GM23338 (cell line): ENCODE data around the gene EHBP1L1. TPM values are rescaled to one million over a fixed set of nuclear protein-coding genes. Genes with fewer than 3 reads are reported as not detected.

Experiments used
- microRNA-seq: library from miRNA; unstranded; fragments of <30 nt; microRNA quantifications from one replicate; pipeline ENCODE4, GENCODE V29; 2017
- polyA plus RNA-seq: library from polyadenylated mRNA; unstranded; fragments of >200 nt; fragmentation: Nextera tagmentation; extraction: Ambion mirVana; gene quantifications from 2 replicates; pipeline ENCODE4 v1.2.1, GENCODE V29; 2016
- small RNA-seq: library from RNA; depleted of rRNA; stranded (forward); fragments of <200 nt; gene quantifications from one replicate; pipeline ENCODE3, GENCODE V24; 2014; ENCODE audit warnings: low replicate concordance
- total RNA-seq: library from RNA; depleted of rRNA; stranded (reverse); fragments of >200 nt; shearing (Covaris generic); gene quantifications from 2 replicates; pipeline ENCODE4 v1.2.3, GENCODE V29; 2014; rRNA removed

Gene EHBP1L1
- total and polyA plus RNA-seq, 2 experiments from 2014 or later, result 2.9 to 10.9 TPM

Small RNA genes lying within 50 kb of the gene (microRNA-seq; reads per million reads assigned to microRNA genes)
- gene MIR4690, result not detected

Small RNA genes lying within 50 kb of the gene (small RNA-seq; reads per million reads assigned to genes)
- not detected for gene AP001362.1
- gene MIR4690, result 0.07 reads per million

Other genes starting within 250 kb of the EHBP1L1 start
- gene DPF2, start 242.2 kb upstream of the EHBP1L1 start, total RNA-seq, result 54.1 and 59.0 TPM in 2 replicates
- gene DPF2, start 242.2 kb upstream of the EHBP1L1 start, polyA plus RNA-seq, result 64.3 and 66.4 TPM in 2 replicates
- 3.0 and 3.5 TPM in 2 replicates for gene TIGD3, start 221.3 kb upstream of the EHBP1L1 start, total RNA-seq
- gene TIGD3, start 221.3 kb upstream of the EHBP1L1 start, polyA plus RNA-seq, result 1.2 and 1.5 TPM in 2 replicates
- gene SLC25A45, start 193.4 kb upstream of the EHBP1L1 start, total RNA-seq, result 0.10 and 0.35 TPM in 2 replicates
- 0.74 and 0.89 TPM in 2 replicates for gene SLC25A45, start 193.4 kb upstream of the EHBP1L1 start, polyA plus RNA-seq
- 35.4 and 41.4 TPM in 2 replicates for gene FRMD8, start 189.4 kb upstream of the EHBP1L1 start, total RNA-seq
- 6.2 and 7.0 TPM in 2 replicates for gene FRMD8, start 189.4 kb upstream of the EHBP1L1 start, polyA plus RNA-seq
- 6.3 and 7.2 TPM in 2 replicates for gene NEAT1, start 153.3 kb upstream of the EHBP1L1 start, total RNA-seq
- gene NEAT1, start 153.3 kb upstream of the EHBP1L1 start, polyA plus RNA-seq, result 3.6 and 5.3 TPM in 2 replicates
- gene MALAT1, start 77.0 kb upstream of the EHBP1L1 start, total RNA-seq, result 1,789 and 2,206 TPM in 2 replicates
- gene MALAT1, start 77.0 kb upstream of the EHBP1L1 start, polyA plus RNA-seq, result 4,618 and 6,020 TPM in 2 replicates
- gene SCYL1, start 51.0 kb upstream of the EHBP1L1 start, total RNA-seq, result 55.1 and 66.1 TPM in 2 replicates
- gene SCYL1, start 51.0 kb upstream of the EHBP1L1 start, polyA plus RNA-seq, result 52.7 and 61.7 TPM in 2 replicates
- 29.2 and 29.8 TPM in 2 replicates for gene LTBP3, start 17.7 kb upstream of the EHBP1L1 start, total RNA-seq
- gene LTBP3, start 17.7 kb upstream of the EHBP1L1 start, polyA plus RNA-seq, result 9.5 and 11.9 TPM in 2 replicates
- 78.1 and 78.6 TPM in 2 replicates for gene ZNRD2, start 5.6 kb upstream of the EHBP1L1 start, total RNA-seq
- 140 and 148 TPM in 2 replicates for gene ZNRD2, start 5.6 kb upstream of the EHBP1L1 start, polyA plus RNA-seq
- gene FAM89B, start 3.5 kb upstream of the EHBP1L1 start, total RNA-seq, result 16.0 and 18.2 TPM in 2 replicates
- 13.0 and 13.9 TPM in 2 replicates for gene FAM89B, start 3.5 kb upstream of the EHBP1L1 start, polyA plus RNA-seq
- gene KCNK7, start 19.7 kb downstream of the EHBP1L1 start, total RNA-seq, result not detected in 2 replicates
- 0.24 and 0.60 TPM in 2 replicates for gene KCNK7, start 19.7 kb downstream of the EHBP1L1 start, polyA plus RNA-seq
- gene MAP3K11, start 38.2 kb downstream of the EHBP1L1 start, total RNA-seq, result 32.8 and 38.6 TPM in 2 replicates
- 19.8 and 20.8 TPM in 2 replicates for gene MAP3K11, start 38.2 kb downstream of the EHBP1L1 start, polyA plus RNA-seq
- gene PCNX3, start 39.7 kb downstream of the EHBP1L1 start, total RNA-seq, result 41.2 and 52.2 TPM in 2 replicates
- 7.3 and 8.7 TPM in 2 replicates for gene PCNX3, start 39.7 kb downstream of the EHBP1L1 start, polyA plus RNA-seq
- gene SIPA1, start 62.0 kb downstream of the EHBP1L1 start, total RNA-seq, result 54.6 and 56.7 TPM in 2 replicates
- 50.1 and 75.5 TPM in 2 replicates for gene SIPA1, start 62.0 kb downstream of the EHBP1L1 start, polyA plus RNA-seq
- gene RELA, start 86.9 kb downstream of the EHBP1L1 start, total RNA-seq, result 17.0 and 22.8 TPM in 2 replicates
- gene RELA, start 86.9 kb downstream of the EHBP1L1 start, polyA plus RNA-seq, result 12.9 and 18.5 TPM in 2 replicates
- gene KAT5, start 136.2 kb downstream of the EHBP1L1 start, total RNA-seq, result 33.3 and 40.4 TPM in 2 replicates
- gene KAT5, start 136.2 kb downstream of the EHBP1L1 start, polyA plus RNA-seq, result 34.6 and 34.8 TPM in 2 replicates
- 37.8 and 70.8 TPM in 2 replicates for gene RNASEH2C, start 144.7 kb downstream of the EHBP1L1 start, total RNA-seq
- 73.2 and 74.8 TPM in 2 replicates for gene RNASEH2C, start 144.7 kb downstream of the EHBP1L1 start, polyA plus RNA-seq
- 12.5 and 16.1 TPM in 2 replicates for gene AP5B1, start 204.9 kb downstream of the EHBP1L1 start, total RNA-seq
- gene AP5B1, start 204.9 kb downstream of the EHBP1L1 start, polyA plus RNA-seq, result 3.1 TPM in 2 replicates
- 3.3 and 5.1 TPM in 2 replicates for gene OVOL1, start 211.0 kb downstream of the EHBP1L1 start, total RNA-seq
- 1.4 and 1.5 TPM in 2 replicates for gene OVOL1, start 211.0 kb downstream of the EHBP1L1 start, polyA plus RNA-seq